AML-193 (cell line): ENCODE measurements around the gene VNN1.

Experiments
- DNase-seq, 2 experiments: peaks; one replicate each; lab custom pipeline; 2025; lab: John Stamatoyannopoulos, UW

VNN1 gene, protein sequence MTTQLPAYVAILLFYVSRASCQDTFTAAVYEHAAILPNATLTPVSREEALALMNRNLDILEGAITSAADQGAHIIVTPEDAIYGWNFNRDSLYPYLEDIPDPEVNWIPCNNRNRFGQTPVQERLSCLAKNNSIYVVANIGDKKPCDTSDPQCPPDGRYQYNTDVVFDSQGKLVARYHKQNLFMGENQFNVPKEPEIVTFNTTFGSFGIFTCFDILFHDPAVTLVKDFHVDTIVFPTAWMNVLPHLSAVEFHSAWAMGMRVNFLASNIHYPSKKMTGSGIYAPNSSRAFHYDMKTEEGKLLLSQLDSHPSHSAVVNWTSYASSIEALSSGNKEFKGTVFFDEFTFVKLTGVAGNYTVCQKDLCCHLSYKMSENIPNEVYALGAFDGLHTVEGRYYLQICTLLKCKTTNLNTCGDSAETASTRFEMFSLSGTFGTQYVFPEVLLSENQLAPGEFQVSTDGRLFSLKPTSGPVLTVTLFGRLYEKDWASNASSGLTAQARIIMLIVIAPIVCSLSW

GRCh38 chr6:132713352-132714134, at the start of gene VNN1:
TSS of gene VNN1 (minus strand) at chr6:132714055. CDS start at chr6:132714035, 20 bp downstream.
- DNase-seq: peak; percentile 4

- no peak for DNase-seq
Measured at GRCh38 chr6:132763269-132763668, 49.4 kb upstream of the VNN1 start.

DNA sequence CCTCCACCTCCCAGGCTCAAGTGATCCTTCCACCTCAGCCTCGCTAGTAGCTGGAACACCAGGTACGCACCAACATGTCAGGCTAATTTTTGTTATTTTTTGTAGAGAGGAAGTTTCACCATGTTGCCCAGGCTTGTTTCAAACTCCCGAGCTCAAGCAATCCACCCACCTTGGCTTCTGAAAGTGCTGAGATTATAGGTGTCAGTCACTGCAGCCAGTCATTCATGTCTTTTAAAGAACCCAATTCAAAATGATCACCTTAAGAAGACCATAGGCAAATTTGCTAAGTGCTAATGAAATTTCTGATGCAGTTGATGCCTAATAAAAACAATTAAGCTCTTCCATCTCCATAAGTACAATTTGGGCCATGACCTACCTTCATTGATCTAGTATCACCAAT, 46.4 kb upstream of the VNN1 start:
- no peak for DNase-seq

GRCh38 chr6:132758689-132759088, 44.8 kb upstream of the VNN1 start:
- DNase-seq: no peak

DNA sequence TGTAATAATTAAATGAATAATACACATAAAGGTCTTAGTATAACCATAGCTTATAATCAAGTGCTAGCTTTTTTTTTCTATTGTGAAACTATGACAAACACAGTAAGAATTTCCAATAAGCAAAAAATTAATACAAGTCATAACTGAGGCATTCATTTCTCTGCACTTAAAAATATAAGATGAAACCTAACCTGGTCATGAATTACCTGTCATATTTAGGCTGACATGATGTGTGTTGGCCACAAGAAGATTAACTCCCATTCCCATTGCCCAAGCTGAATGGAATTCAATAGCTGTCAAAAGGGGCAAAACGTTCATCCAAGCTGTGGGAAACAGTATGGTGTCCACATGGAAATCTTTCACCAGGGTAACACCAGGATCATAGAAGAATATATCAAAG, 38.4 kb upstream of the VNN1 start:
- no peak for DNase-seq

GRCh38 chr6:132751828-132752227, 38.0 kb upstream of the VNN1 start:
- DNase-seq: no peak

DNA sequence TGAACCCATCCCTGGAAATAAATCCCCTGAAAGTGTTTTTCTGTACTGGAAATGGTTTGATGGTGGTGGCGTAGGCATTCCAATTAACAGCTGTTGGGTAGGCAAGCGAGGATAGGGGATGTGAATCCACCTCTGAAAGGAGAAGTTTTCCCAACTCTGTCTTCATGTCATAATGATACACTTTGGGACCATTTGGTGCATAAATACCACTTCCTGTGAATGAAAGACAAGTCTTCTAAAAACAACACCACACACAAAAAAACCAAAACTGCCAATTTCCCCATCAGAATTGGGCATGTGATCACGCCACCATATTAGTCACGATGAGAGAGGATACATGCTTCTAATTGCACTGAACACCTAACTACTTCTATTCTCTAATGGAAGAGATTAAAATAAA, 37.5 kb upstream of the VNN1 start:
- no peak for DNase-seq

GRCh38 chr6:132750455-132751248, 36.8 kb upstream of the VNN1 start:
- DNase-seq: no peak

DNA sequence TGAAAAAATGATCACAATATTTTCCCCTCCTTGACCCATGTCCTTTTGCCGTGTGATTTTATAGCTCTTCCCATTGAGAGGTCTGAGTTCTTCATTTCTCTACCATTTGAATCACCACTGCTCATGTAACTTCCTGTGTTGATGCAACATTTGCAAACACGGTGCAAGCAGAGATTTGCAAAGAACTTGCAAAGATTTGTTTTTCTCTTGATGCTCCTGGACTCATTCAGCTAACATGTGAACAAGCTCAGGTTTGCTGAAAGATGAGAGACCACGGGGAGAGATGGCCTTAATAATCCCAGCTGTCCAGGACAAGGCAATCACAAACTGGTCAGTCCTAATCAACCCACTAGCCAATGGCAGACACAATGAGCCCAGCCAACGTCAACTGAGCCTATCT, 35.3 kb upstream of the VNN1 start:
- peak; percentile 37 to 38 for DNase-seq

- DNase-seq: no peak
Measured at GRCh38 chr6:132748446-132748845, 34.6 kb upstream of the VNN1 start.

- peak in 1 of 2 experiments; percentile 9 for DNase-seq
Measured at GRCh38 chr6:132746048-132746447, 32.2 kb upstream of the VNN1 start.

- DNase-seq: peak in 1 of 2 experiments; percentile 15
Measured at GRCh38 chr6:132742495-132742894, 28.6 kb upstream of the VNN1 start.

- DNase-seq: no peak
Measured at GRCh38 chr6:132741281-132741680, 27.4 kb upstream of the VNN1 start.

- no peak for DNase-seq
Measured at GRCh38 chr6:132736239-132736638, 22.4 kb upstream of the VNN1 start.

GRCh38 chr6:132734694-132735236, 20.9 kb upstream of the VNN1 start:
- peak; percentile 22 to 36 for DNase-seq

DNA sequence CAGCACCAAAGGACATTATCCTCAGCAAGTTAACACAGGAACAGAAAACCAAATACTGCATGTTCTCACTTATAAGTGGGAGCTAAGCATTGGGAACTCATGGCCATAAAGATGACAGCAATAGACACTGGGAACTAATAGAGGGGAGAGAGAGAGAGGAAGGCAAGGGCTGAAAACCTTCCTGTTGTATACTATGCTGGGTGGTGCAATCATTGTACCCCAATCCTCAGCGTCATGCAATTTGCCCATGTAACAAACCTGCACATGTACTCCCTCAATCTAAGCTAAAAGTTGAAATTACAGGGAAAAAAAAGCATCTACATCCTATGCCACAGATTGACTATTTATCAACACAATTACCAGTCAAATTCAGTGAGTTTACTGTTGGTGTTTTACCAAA, 20.0 kb upstream of the VNN1 start:
- DNase-seq: peak in 1 of 2 experiments; percentile 9

- DNase-seq: no peak
Measured at GRCh38 chr6:132733283-132733682, 19.4 kb upstream of the VNN1 start.

DNA sequence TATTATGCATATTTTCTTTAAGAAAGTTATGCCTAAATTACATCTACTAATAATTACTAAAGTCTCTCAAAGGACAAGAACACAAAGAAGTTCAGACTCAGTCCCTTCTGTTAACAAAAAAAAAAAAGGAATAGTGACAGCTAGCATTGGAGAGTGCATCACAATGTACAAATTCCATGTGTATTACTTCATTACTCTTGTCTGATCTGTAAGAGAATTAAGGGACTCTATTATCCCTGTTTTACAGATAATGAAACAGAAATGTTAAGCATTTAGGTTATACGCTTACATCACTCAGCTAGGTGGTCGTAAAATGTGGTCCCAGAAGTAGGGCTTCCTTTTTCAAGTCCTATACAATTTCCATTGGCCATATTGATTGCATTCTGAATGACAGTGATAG, 17.2 kb upstream of the VNN1 start:
- no peak for DNase-seq

GRCh38 chr6:132730560-132730959, 16.7 kb upstream of the VNN1 start:
- no peak for DNase-seq

DNA sequence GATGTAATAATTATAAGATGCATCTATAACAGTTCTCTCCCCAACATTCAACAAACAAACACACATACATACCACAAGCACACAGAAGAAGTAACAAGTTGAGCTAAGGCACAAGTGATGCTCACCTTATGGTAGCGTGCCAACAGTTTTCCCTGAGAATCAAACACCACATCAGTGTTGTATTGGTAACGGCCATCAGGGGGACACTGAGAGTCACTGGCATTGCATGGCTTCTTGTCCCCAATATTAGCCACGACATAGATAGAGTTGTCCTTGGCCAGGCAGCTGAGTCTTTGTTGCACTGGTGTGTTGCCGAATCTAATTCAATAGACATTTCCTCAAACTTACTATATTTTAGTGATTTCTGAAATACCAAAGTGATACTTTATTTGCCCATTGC, 14.8 kb upstream of the VNN1 start:
- DNase-seq: no peak

- no peak for DNase-seq
Measured at GRCh38 chr6:132726608-132726975, 12.7 kb upstream of the VNN1 start.
